Measurements from ENCODE around the gene CDH12.

Gene CDH12

GRCh38 chr5:22245770-22246169 is 607.4 kb downstream of the CDH12 start:
- TF ChIP-seq TAF1 (IDR thresholded peaks at IDR 0.05; ENCODE audit: borderline replicate concordance, insufficient read depth, low read length): no peak
- no peak for TF ChIP-seq SIN3A (IDR thresholded peaks at IDR 0.05; ENCODE audit: borderline replicate concordance, insufficient read depth, low read length)
- no peak for TF ChIP-seq REST (IDR thresholded peaks at IDR 0.05; ENCODE audit: insufficient read depth in 1 of 2, low read depth in 2 of 2, low read length in 2 of 2)
- TF ChIP-seq FOXP2 (optimal IDR thresholded peaks at IDR 0.05; ENCODE audit: borderline replicate concordance, extremely low read depth, extremely low read length, insufficient read depth): no peak
- no peak for TF ChIP-seq POLR2AphosphoS5 (IDR thresholded peaks at IDR 0.05; ENCODE audit: low read depth, low read length)

GRCh38 chr5:22242532-22242931 is 610.6 kb downstream of the CDH12 start:
- no peak for TF ChIP-seq POLR2AphosphoS5 (IDR thresholded peaks at IDR 0.05; ENCODE audit: low read depth, low read length)
- no peak for TF ChIP-seq SIN3A (IDR thresholded peaks at IDR 0.05; ENCODE audit: borderline replicate concordance, insufficient read depth, low read length)
- TF ChIP-seq TAF1 (IDR thresholded peaks at IDR 0.05; ENCODE audit: borderline replicate concordance, insufficient read depth, low read length): no peak
- no peak for TF ChIP-seq FOXP2 (optimal IDR thresholded peaks at IDR 0.05; ENCODE audit: borderline replicate concordance, extremely low read depth, extremely low read length, insufficient read depth)
- TF ChIP-seq REST (IDR thresholded peaks at IDR 0.05; ENCODE audit: insufficient read depth in 1 of 2, low read depth in 2 of 2, low read length in 2 of 2): no peak

- TF ChIP-seq REST (IDR thresholded peaks at IDR 0.05; ENCODE audit: insufficient read depth in 1 of 2, low read depth in 2 of 2, low read length in 2 of 2) (no peak), SIN3A (IDR thresholded peaks at IDR 0.05; ENCODE audit: borderline replicate concordance, insufficient read depth, low read length) (no peak), POLR2AphosphoS5 (IDR thresholded peaks at IDR 0.05; ENCODE audit: low read depth, low read length) (no peak), FOXP2 (optimal IDR thresholded peaks at IDR 0.05; ENCODE audit: borderline replicate concordance, extremely low read depth, extremely low read length, insufficient read depth) (no peak), TAF1 (IDR thresholded peaks at IDR 0.05; ENCODE audit: borderline replicate concordance, insufficient read depth, low read length) (no peak)
These were observed 615.1 kb downstream of the CDH12 start for GRCh38 chr5:22238047-22238446.

- TF ChIP-seq REST (IDR thresholded peaks at IDR 0.05; ENCODE audit: insufficient read depth in 1 of 2, low read depth in 2 of 2, low read length in 2 of 2): no peak
- TF ChIP-seq SIN3A (IDR thresholded peaks at IDR 0.05; ENCODE audit: borderline replicate concordance, insufficient read depth, low read length): no peak
- no peak for TF ChIP-seq TAF1 (IDR thresholded peaks at IDR 0.05; ENCODE audit: borderline replicate concordance, insufficient read depth, low read length)
- no peak for TF ChIP-seq FOXP2 (optimal IDR thresholded peaks at IDR 0.05; ENCODE audit: borderline replicate concordance, extremely low read depth, extremely low read length, insufficient read depth)
- no peak for TF ChIP-seq POLR2AphosphoS5 (IDR thresholded peaks at IDR 0.05; ENCODE audit: low read depth, low read length)
These were observed 626.7 kb downstream of the CDH12 start for GRCh38 chr5:22226423-22226822.

GRCh38 chr5:22223079-22223478 is 630.1 kb downstream of the CDH12 start:
- TF ChIP-seq SIN3A (IDR thresholded peaks at IDR 0.05; ENCODE audit: borderline replicate concordance, insufficient read depth, low read length): no peak
- TF ChIP-seq TAF1 (IDR thresholded peaks at IDR 0.05; ENCODE audit: borderline replicate concordance, insufficient read depth, low read length): no peak
- no peak for TF ChIP-seq REST (IDR thresholded peaks at IDR 0.05; ENCODE audit: insufficient read depth in 1 of 2, low read depth in 2 of 2, low read length in 2 of 2)
- TF ChIP-seq FOXP2 (optimal IDR thresholded peaks at IDR 0.05; ENCODE audit: borderline replicate concordance, extremely low read depth, extremely low read length, insufficient read depth): no peak
- TF ChIP-seq POLR2AphosphoS5 (IDR thresholded peaks at IDR 0.05; ENCODE audit: low read depth, low read length): no peak

Data from PFSK-1 (cell line).